Fibroblast of villous mesenchyme (primary cell): Measurements from ENCODE around the gene EPHA6. TPM values are rescaled to one million over a fixed set of nuclear protein-coding genes. Genes with fewer than 3 reads are reported as not detected.
"Not testable (repeated sequence)": the region's sequence is repeated elsewhere in the genome, so short reads cannot be mapped to it uniquely, and the experiment has no call there.

Source experiments
- DNase-seq: peaks from one replicate; pipeline ENCODE4 v3.0.0-alpha.2; 2010; ENCODE audit warnings: low read depth
- H3K4me3 ChIP-seq: 2 replicates; pipeline ENCODE4 v1.5.1; 2011; ENCODE audit warnings: low read depth, mild to moderate bottlenecking, low read length
- CTCF ChIP-seq: IDR thresholded peaks from 2 replicates; pipeline ENCODE4 v1.5.1; 2012; ENCODE audit warnings: low read depth, mild to moderate bottlenecking, low read length; ENCODE audit not compliant: insufficient read depth
- total RNA-seq: library from RNA; depleted of rRNA; stranded (reverse); fragments of >200 nt; gene quantifications from 2 replicates; pipeline ENCODE4 v1.2.3, GENCODE V29; 2012

Gene EPHA6
- total RNA-seq, 1 donor = 1.7 TPM

GRCh38 chr3:97010881-97011657, 196.7 kb downstream of the EPHA6 start:
- TF ChIP-seq CTCF = no peak
- no peak overlapping the region for H3K4me3 ChIP-seq
- DNase-seq = no peak

- DNase-seq = no peak
- TF ChIP-seq CTCF = no peak
- H3K4me3 ChIP-seq = no peak overlapping the region
These were observed 207.4 kb downstream of the EPHA6 start for GRCh38 chr3:97021778-97022177.

GRCh38 chr3:97025612-97026011, 211.2 kb downstream of the EPHA6 start:
- not testable (repeated sequence) for H3K4me3 ChIP-seq, DNase-seq

- H3K4me3 ChIP-seq = no peak overlapping the region
- TF ChIP-seq CTCF = no peak
- DNase-seq = no peak
These were observed 215.6 kb downstream of the EPHA6 start for GRCh38 chr3:97029972-97030371.

- H3K4me3 ChIP-seq = no peak overlapping the region
- no peak for DNase-seq
- TF ChIP-seq CTCF = no peak
These were observed 223.0 kb downstream of the EPHA6 start for GRCh38 chr3:97037294-97037943.

- TF ChIP-seq CTCF = no peak
- DNase-seq = no peak
- no peak overlapping the region for H3K4me3 ChIP-seq
These were observed 229.0 kb downstream of the EPHA6 start for GRCh38 chr3:97043411-97043810.

GRCh38 chr3:97057365-97057764, 243.0 kb downstream of the EPHA6 start:
- no peak overlapping the region for H3K4me3 ChIP-seq
- no peak for DNase-seq
- no peak for TF ChIP-seq CTCF
